ENCODE data around the gene YY2.

DNA sequence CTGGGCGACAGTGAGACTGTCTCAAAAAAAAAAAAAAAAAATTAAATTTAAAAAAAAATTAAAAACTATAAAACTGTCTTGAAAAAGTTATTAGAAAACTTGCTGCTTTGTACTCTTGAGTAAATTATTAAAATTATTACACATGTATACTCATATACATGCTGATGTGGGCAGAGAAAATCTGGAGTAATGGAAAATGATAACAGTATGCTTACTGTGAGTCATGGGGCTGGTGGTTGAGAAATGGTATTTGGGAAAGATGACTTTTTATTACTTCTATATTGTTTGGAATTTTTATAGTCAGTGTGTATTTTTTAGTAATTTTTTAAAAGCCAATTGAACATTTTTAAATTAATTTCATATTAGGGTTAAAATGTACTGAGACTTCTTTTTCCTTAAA lies 7.5 kb downstream of the YY2 start:
- TF ChIP-seq, protein P1, sequence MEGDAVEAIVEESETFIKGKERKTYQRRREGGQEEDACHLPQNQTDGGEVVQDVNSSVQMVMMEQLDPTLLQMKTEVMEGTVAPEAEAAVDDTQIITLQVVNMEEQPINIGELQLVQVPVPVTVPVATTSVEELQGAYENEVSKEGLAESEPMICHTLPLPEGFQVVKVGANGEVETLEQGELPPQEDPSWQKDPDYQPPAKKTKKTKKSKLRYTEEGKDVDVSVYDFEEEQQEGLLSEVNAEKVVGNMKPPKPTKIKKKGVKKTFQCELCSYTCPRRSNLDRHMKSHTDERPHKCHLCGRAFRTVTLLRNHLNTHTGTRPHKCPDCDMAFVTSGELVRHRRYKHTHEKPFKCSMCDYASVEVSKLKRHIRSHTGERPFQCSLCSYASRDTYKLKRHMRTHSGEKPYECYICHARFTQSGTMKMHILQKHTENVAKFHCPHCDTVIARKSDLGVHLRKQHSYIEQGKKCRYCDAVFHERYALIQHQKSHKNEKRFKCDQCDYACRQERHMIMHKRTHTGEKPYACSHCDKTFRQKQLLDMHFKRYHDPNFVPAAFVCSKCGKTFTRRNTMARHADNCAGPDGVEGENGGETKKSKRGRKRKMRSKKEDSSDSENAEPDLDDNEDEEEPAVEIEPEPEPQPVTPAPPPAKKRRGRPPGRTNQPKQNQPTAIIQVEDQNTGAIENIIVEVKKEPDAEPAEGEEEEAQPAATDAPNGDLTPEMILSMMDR (IDR thresholded peaks at IDR 0.05; ENCODE audit: insufficient read depth, low read depth, low read length), result no peak
- no peak for TF ChIP-seq EZH2 (IDR thresholded peaks at IDR 0.05; ENCODE audit: insufficient read depth, low read length)

Measured in astrocyte (in vitro differentiated cells and primary cell).